HEK293 (cell line): ENCODE data around the gene CCDC17.

ENCODE experiments used
- BCL11A ChIP-seq: fragments of 450-650 bp; formaldehyde crosslinking; IDR thresholded peaks from 2 replicates; pipeline ENCODE4 v1.5.1; 2016; ENCODE audit warnings: low read depth, missing biosample characterization, missing genetic modification characterization
- RBAK ChIP-seq: fragments of 450-650 bp; formaldehyde crosslinking; IDR thresholded peaks from 2 replicates; pipeline ENCODE4 v1.5.1; 2016; ENCODE audit warnings: missing biosample characterization, missing genetic modification characterization
- ZBTB20 ChIP-seq: fragments of 450-650 bp; formaldehyde crosslinking; IDR thresholded peaks from 2 replicates; pipeline ENCODE4 v1.5.1; 2016; ENCODE audit warnings: missing biosample characterization, missing genetic modification characterization
- ZNF112 ChIP-seq: fragments of 450-650 bp; formaldehyde crosslinking; IDR thresholded peaks from 2 replicates; pipeline ENCODE4 v1.5.0; 2017; ENCODE audit warnings: missing biosample characterization, missing genetic modification characterization
- ZNF274 ChIP-seq, 2 experiments: fragments of 200-500 bp in 1 of 2; fragments of 450-650 bp in 1 of 2; sonication (Bioruptor generic) in 1 of 2; formaldehyde crosslinking in 1 of 2; IDR thresholded peaks; 2 replicates each; pipeline versions ENCODE4 v1.5.1 to v1.6.1; 2014 to 2016; ENCODE audit warnings: borderline replicate concordance in 1 of 2, inconsistent platforms in 1 of 2, low read length in 1 of 2, missing biosample characterization in 1 of 2, missing genetic modification characterization in 1 of 2
- ZNF510 ChIP-seq: fragments of 450-650 bp; formaldehyde crosslinking; IDR thresholded peaks from 2 replicates; pipeline ENCODE4 v1.5.1; 2018; ENCODE audit warnings: mild to moderate bottlenecking, missing genetic modification characterization, missing biosample characterization; ENCODE audit not compliant: insufficient replicate concordance
- ZNF530 ChIP-seq: fragments of 450-650 bp; formaldehyde crosslinking; IDR thresholded peaks from 2 replicates; pipeline ENCODE4 v1.5.1; 2016; ENCODE audit warnings: low read depth, missing biosample characterization, missing genetic modification characterization
- ZNF548 ChIP-seq: fragments of 450-650 bp; formaldehyde crosslinking; IDR thresholded peaks from 2 replicates; pipeline ENCODE4 v1.5.1; 2016; ENCODE audit warnings: missing biosample characterization, missing genetic modification characterization
- ZNF600 ChIP-seq: fragments of 450-650 bp; formaldehyde crosslinking; IDR thresholded peaks from 2 replicates; pipeline ENCODE4 v1.5.1; 2016; ENCODE audit warnings: missing biosample characterization, missing genetic modification characterization
- TF ChIP-seq, protein P1 (sequence below): fragments of 450-650 bp; formaldehyde crosslinking; IDR thresholded peaks from 2 replicates; pipeline ENCODE4 v1.5.1; 2016; ENCODE audit warnings: missing biosample characterization, missing genetic modification characterization
- TF ChIP-seq, protein P2 (sequence below): fragments of 450-650 bp; formaldehyde crosslinking; IDR thresholded peaks from 2 replicates; pipeline ENCODE4 v1.5.1; 2016; ENCODE audit warnings: missing biosample characterization, missing genetic modification characterization
- TF ChIP-seq, protein P3 (sequence below): sonication (generic); formaldehyde crosslinking; IDR thresholded peaks from 2 replicates; pipeline ENCODE4 v1.8.1; 2022; ENCODE audit warnings: mild to moderate bottlenecking, moderate library complexity, missing genetic modification reagents
- TF ChIP-seq, protein P4 (sequence below): fragments of 450-650 bp; formaldehyde crosslinking; IDR thresholded peaks from 2 replicates; pipeline ENCODE4 v1.5.1; 2016; ENCODE audit warnings: missing biosample characterization, missing genetic modification characterization
- TF ChIP-seq, protein P5 (sequence below): fragments of 450-650 bp; formaldehyde crosslinking; IDR thresholded peaks from 2 replicates; pipeline ENCODE4 v1.5.1; 2016; ENCODE audit warnings: missing biosample characterization, missing genetic modification characterization

DNA sequence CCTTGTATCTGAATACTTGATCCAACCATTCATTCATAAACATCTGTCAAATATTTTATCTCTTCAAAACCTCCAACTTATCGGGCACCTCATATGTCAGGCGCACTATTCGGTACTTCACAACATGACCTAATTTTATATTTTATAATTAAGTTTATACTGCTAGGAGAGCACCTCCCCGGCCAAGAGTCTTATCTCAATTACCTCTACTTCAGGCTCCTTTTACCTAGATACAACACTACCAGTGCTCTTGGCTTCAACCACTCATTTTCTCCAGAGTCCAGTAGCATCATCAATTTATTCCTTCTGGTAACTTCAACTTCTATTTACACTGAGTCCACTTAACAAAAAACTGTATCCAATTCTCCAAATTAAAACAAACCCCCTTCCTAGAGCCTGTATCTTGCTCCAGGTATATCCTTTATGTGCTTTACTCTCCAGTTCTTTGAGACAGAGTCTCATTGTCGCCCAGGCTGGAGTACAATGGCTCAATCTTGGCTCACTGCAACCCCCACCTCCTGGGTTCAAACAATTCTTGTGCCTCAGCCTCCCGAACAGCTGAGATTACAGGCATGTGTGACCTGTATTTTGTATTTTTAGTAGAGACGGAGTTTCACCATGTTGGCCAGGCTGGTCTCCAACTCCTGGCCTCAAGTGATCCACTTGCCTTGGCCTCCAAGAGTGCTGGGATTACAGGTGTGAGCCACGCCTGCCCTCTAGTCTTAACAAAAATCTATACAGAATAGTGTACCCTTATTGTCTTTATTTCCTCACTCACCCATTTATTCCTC is 43.7 kb upstream of the CCDC17 start:
- TF ChIP-seq ZNF530 (tag by site-specific recombination) (no peak), RBAK (tag by site-specific recombination) (no peak), BCL11A (no peak), ZNF274 (IDR thresholded peaks at IDR 0.05; ENCODE audit: low read length) (no peak), ZNF274 (tag by site-specific recombination; IDR thresholded peaks at IDR 0.05; ENCODE audit: borderline replicate concordance) (no peak), ZNF548 (no peak), ZBTB20 (tag by site-specific recombination) (no peak), ZNF112 (tag by site-specific recombination) (no peak), ZNF510 (no peak), ZNF600 (no peak)
- TF ChIP-seq, protein P1, sequence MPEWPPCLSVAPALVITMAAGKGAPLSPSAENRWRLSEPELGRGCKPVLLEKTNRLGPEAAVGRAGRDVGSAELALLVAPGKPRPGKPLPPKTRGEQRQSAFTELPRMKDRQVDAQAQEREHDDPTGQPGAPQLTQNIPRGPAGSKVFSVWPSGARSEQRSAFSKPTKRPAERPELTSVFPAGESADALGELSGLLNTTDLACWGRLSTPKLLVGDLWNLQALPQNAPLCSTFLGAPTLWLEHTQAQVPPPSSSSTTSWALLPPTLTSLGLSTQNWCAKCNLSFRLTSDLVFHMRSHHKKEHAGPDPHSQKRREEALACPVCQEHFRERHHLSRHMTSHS (tag by site-specific recombination), result no peak
- TF ChIP-seq, protein P2, sequence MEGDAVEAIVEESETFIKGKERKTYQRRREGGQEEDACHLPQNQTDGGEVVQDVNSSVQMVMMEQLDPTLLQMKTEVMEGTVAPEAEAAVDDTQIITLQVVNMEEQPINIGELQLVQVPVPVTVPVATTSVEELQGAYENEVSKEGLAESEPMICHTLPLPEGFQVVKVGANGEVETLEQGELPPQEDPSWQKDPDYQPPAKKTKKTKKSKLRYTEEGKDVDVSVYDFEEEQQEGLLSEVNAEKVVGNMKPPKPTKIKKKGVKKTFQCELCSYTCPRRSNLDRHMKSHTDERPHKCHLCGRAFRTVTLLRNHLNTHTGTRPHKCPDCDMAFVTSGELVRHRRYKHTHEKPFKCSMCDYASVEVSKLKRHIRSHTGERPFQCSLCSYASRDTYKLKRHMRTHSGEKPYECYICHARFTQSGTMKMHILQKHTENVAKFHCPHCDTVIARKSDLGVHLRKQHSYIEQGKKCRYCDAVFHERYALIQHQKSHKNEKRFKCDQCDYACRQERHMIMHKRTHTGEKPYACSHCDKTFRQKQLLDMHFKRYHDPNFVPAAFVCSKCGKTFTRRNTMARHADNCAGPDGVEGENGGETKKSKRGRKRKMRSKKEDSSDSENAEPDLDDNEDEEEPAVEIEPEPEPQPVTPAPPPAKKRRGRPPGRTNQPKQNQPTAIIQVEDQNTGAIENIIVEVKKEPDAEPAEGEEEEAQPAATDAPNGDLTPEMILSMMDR, result no peak
- TF ChIP-seq, protein P3, sequence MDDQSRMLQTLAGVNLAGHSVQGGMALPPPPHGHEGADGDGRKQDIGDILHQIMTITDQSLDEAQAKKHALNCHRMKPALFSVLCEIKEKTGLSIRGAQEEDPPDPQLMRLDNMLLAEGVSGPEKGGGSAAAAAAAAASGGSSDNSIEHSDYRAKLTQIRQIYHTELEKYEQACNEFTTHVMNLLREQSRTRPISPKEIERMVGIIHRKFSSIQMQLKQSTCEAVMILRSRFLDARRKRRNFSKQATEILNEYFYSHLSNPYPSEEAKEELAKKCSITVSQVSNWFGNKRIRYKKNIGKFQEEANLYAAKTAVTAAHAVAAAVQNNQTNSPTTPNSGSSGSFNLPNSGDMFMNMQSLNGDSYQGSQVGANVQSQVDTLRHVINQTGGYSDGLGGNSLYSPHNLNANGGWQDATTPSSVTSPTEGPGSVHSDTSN (CRISPR knock-in tag), result no peak
- TF ChIP-seq, protein P4, sequence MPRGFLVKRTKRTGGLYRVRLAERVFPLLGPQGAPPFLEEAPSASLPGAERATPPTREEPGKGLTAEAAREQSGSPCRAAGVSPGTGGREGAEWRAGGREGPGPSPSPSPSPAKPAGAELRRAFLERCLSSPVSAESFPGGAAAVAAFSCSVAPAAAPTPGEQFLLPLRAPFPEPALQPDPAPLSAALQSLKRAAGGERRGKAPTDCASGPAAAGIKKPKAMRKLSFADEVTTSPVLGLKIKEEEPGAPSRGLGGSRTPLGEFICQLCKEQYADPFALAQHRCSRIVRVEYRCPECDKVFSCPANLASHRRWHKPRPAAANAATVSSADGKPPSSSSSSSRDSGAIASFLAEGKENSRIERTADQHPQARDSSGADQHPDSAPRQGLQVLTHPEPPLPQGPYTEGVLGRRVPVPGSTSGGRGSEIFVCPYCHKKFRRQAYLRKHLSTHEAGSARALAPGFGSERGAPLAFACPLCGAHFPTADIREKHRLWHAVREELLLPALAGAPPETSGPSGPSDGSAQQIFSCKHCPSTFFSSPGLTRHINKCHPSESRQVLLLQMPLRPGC (tag by site-specific recombination), result no peak
- TF ChIP-seq, protein P5, sequence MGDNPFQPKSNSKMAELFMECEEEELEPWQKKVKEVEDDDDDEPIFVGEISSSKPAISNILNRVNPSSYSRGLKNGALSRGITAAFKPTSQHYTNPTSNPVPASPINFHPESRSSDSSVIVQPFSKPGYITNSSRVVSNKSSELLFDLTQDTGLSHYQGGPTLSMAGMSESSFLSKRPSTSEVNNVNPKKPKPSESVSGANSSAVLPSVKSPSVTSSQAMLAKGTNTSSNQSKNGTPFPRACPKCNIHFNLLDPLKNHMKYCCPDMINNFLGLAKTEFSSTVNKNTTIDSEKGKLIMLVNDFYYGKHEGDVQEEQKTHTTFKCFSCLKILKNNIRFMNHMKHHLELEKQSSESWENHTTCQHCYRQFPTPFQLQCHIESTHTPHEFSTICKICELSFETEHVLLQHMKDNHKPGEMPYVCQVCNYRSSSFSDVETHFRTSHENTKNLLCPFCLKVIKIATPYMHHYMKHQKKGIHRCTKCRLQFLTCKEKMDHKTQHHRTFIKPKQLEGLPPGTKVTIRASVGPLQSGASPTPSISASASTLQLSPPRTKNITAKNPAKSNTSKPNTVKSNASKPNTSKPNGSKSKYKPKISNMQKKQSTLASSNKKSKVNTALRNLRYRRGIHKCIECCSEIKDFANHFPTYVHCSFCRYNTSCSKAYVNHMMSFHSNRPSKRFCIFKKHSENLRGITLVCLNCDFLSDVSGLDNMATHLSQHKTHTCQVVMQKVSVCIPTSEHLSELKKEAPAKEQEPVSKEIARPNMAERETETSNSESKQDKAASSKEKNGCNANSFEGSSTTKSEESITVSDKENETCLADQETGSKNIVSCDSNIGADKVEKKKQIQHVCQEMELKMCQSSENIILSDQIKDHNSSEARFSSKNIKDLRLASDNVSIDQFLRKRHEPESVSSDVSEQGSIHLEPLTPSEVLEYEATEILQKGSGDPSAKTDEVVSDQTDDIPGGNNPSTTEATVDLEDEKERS, result no peak
